OCI-LY3 (cell line): ENCODE measurements around the gene DEFB123.
A peak's percentile ranks its signal among the peaks of the same experiment; 100 is the strongest.

Experiments used
- H2AFZ ChIP-seq: fragments of 200-600, 300-600 bp; shearing (Covaris generic); 2 replicates; pipeline ENCODE4 v1.6.0; 2014; ENCODE audit warnings: antibody characterized with exemption, low read depth, low read length
- H3K27ac ChIP-seq: fragments of 200-600, 300-600 bp; sonication (generic); 2 replicates; pipeline ENCODE4 v1.5.1; 2014; ENCODE audit warnings: mild to moderate bottlenecking, low read length, moderate library complexity, mixed read lengths
- H3K27me3 ChIP-seq: fragments of 200-600, 300-600 bp; sonication (generic); 2 replicates; pipeline ENCODE4 v1.6.1; 2014; ENCODE audit warnings: low read depth, low read length, mixed read lengths
- H3K36me3 ChIP-seq: fragments of 200-600, 300-600 bp; sonication (generic); replicated peaks from 2 replicates; pipeline ENCODE3; 2014; ENCODE audit warnings: low read depth, low read length, mixed read lengths
- H3K4me1 ChIP-seq: fragments of 300-600, 200-600 bp; sonication (generic); 2 replicates; pipeline ENCODE4 v1.6.1; 2014; ENCODE audit warnings: low read length, mixed read lengths
- H3K4me2 ChIP-seq: fragments of 200-600, 300-600 bp; sonication (generic); 2 replicates; pipeline ENCODE4 v1.6.1; 2014; ENCODE audit warnings: low read length, mixed read lengths
- H3K4me3 ChIP-seq: fragments of 300-600, 200-600 bp; sonication (generic); 2 replicates; pipeline ENCODE4 v1.5.1; 2014; ENCODE audit warnings: antibody characterized with exemption, mild to moderate bottlenecking, low read length, moderate library complexity
- H3K79me2 ChIP-seq: fragments of 300-600, 200-600 bp; shearing (Covaris generic); 2 replicates; pipeline ENCODE4 v1.6.1; 2014; ENCODE audit warnings: mild to moderate bottlenecking, low read length, mixed read lengths
- H3K9ac ChIP-seq: fragments of 300-600, 200-600 bp; shearing (Covaris generic); 2 replicates; pipeline ENCODE4 v1.6.0; 2014; ENCODE audit warnings: mild to moderate bottlenecking, low read length, moderate library complexity
- H3K9me3 ChIP-seq: fragments of 200-600, 300-600 bp; shearing (Covaris generic); 2 replicates; pipeline ENCODE4 v1.6.1; 2014; ENCODE audit warnings: low read length, mixed read lengths; ENCODE audit not compliant: insufficient read depth
- H4K20me1 ChIP-seq: fragments of 200-600, 300-600 bp; sonication (generic); 2 replicates; pipeline ENCODE4 v1.6.1; 2016; ENCODE audit warnings: low read length, mixed read lengths; ENCODE audit not compliant: insufficient read depth
- CTCF ChIP-seq: fragments of 200-600, 300-600 bp; sonication (generic); IDR thresholded peaks from 2 replicates; pipeline ENCODE4 v1.5.1; 2014; ENCODE audit warnings: antibody characterized with exemption, low read length, low read depth
- EZH2phosphoT487 ChIP-seq: fragments of 200-600 bp; shearing (Covaris generic); IDR thresholded peaks from 2 replicates; pipeline ENCODE4 v1.6.1; 2018; ENCODE audit warnings: antibody characterized with exemption, mixed run types, low read depth

DEFB123 gene

GRCh38 chr20:31440012-31440659 lies at the start of gene DEFB123:
Gene DEFB123, plus strand, starts transcription at chr20:31440632. Its CDS starts 67 bp downstream, at chr20:31440699.
- Histone ChIP-seq H3K36me3 (no peaks in the 10 kb centered on the region), H2AFZ (no peak within 1 kb of the TSS), H3K9ac (no peak within 1 kb of the TSS)

GRCh38 chr20:31392836-31393235 lies 47.6 kb upstream of the DEFB123 start:
- no peaks in the 10 kb centered on the region for H3K79me2 ChIP-seq
- H4K20me1 ChIP-seq = no peaks in the 10 kb centered on the region
- TF ChIP-seq CTCF (no peak), EZH2phosphoT487 (no peak)
- H3K36me3 ChIP-seq = no peaks in the 10 kb centered on the region
- no peak overlapping the region for H3K4me3 ChIP-seq
- no peak overlapping the region for H2AFZ ChIP-seq
- H3K9ac ChIP-seq = no peak overlapping the region
- no peak overlapping the region for H3K4me2 ChIP-seq
- no peaks in the 10 kb centered on the region for H3K4me1 ChIP-seq
- H3K27ac ChIP-seq = no peak overlapping the region
- no peaks in the 10 kb centered on the region for H3K9me3 ChIP-seq
- H3K27me3 ChIP-seq = peaks cover 10% of the 10 kb centered on the region; the same call in 1 of the 2 replicates

More at GRCh38 chr20:31440012-31440659, at the start of gene DEFB123:
- no peak within 1 kb of the TSS for H3K4me3 ChIP-seq
- TF ChIP-seq CTCF (peak; percentile 37), EZH2phosphoT487 (no peak)
- no peak within 1 kb of the TSS for H3K27ac ChIP-seq
- no peaks in the 10 kb centered on the region for H3K9me3 ChIP-seq
- no peaks in the 10 kb centered on the region for H4K20me1 ChIP-seq
- H3K79me2 ChIP-seq = no peaks in the 10 kb centered on the region
- peaks cover 6% of the 10 kb centered on the region; the same call in 1 of the 2 replicates for H3K27me3 ChIP-seq
- no peak within 1 kb of the TSS for H3K4me2 ChIP-seq
- no peaks in the 10 kb centered on the region for H3K4me1 ChIP-seq

- H3K9ac ChIP-seq = no peak overlapping the region
- no peaks in the 10 kb centered on the region for H3K36me3 ChIP-seq
- H3K27ac ChIP-seq = no peak overlapping the region
- H3K4me3 ChIP-seq = no peak overlapping the region
- H3K4me1 ChIP-seq = no peaks in the 10 kb centered on the region
- no peak overlapping the region for H2AFZ ChIP-seq
- no peak overlapping the region for H3K4me2 ChIP-seq
- no peaks in the 10 kb centered on the region for H3K9me3 ChIP-seq
- no peaks in the 10 kb centered on the region for H3K79me2 ChIP-seq
- no peak for TF ChIP-seq EZH2phosphoT487
- TF ChIP-seq CTCF = no peak
- H4K20me1 ChIP-seq = no peaks in the 10 kb centered on the region
- peaks cover 10% of the 10 kb centered on the region; the same call in 1 of the 2 replicates for H3K27me3 ChIP-seq
Observed at GRCh38 chr20:31394900-31395299, 45.5 kb upstream of the DEFB123 start.

- Histone ChIP-seq H3K4me2 (no peak overlapping the region), H3K9me3 (no peaks in the 10 kb centered on the region), H2AFZ (no peak overlapping the region), H3K36me3 (no peaks in the 10 kb centered on the region), H3K79me2 (no peaks in the 10 kb centered on the region), H4K20me1 (no peaks in the 10 kb centered on the region), H3K9ac (no peak overlapping the region), H3K4me3 (no peak overlapping the region), H3K27ac (no peak overlapping the region), H3K4me1 (no peaks in the 10 kb centered on the region), H3K27me3 (peaks cover 4% of the 10 kb centered on the region; the same call in 1 of the 2 replicates)
- no peak for TF ChIP-seq EZH2phosphoT487
- TF ChIP-seq CTCF = no peak
Observed at GRCh38 chr20:31403886-31404285, 36.5 kb upstream of the DEFB123 start.
